ENCODE data around the gene ITPKB. TPM values are rescaled to one million over a fixed set of nuclear protein-coding genes. Genes with fewer than 3 reads are reported as not detected.
"Not testable (repeated sequence)": the region's sequence is repeated elsewhere in the genome, so short reads cannot be mapped to it uniquely, and the experiment has no call there.

The ITPKB gene
- total and polyA plus RNA-seq, 4 donors = 2.1 to 31.8 (median 11.7) TPM

DNA sequence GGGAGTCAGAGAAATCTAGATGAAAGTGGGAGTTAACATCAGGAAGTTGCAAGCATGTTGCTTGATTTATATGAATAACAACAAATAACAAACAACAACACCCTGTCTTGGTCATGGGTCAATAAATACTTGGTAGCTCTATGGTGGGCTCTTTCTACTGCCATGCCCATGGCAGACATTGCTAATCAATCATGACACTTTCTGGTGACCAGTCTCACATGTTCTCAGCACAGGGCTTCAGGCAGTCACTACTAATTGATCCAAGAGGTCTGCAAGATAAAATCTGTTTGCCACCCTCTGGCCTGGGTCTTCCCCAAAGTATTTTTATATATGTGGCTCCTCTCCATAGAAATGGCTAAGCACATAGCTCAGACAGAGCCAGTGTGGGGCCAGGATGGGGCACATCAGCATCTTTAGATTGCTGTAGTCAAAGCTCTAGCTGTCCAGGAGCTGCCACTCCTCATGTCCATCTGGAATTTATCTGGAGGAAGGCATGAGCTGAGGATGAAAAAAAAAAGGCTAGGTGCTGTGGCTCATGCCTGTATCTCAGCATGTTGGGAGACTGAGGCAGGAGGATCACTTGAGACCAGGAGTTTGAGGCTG, 139.3 kb downstream of the ITPKB start:
- H3K4me1 ChIP-seq (ENCODE audit: control insufficient read depth in 1 of 2, insufficient read depth in 2 of 2, low read length in 2 of 2) = no peaks in the 10 kb centered on the region
- H3K27me3 ChIP-seq (ENCODE audit: control insufficient read depth in 1 of 2, insufficient read depth in 2 of 2, low read length in 1 of 2) = no peaks in the 10 kb centered on the region
- no peak overlapping the region for H3K27ac ChIP-seq (ENCODE audit: low read depth in 1 of 2, low read length in 2 of 2)
- DNase-seq (peak in 1 of 2 donors; percentile 21), ATAC-seq (ENCODE audit: low FRiP score) (no peak)
- no peak overlapping the region for H3K4me3 ChIP-seq (ENCODE audit: low read length in 2 of 2)
- intact Hi-C loops (cut with DNase I) = loop anchor here in 1 of 2 donors (10.0 kb wide), 1 partner anchor 175 kb away; no protein-coding TSS in a partner anchor
- no peaks in the 10 kb centered on the region for H3K9me3 ChIP-seq (ENCODE audit: control insufficient read depth, low read length)
- H3K36me3 ChIP-seq (ENCODE audit: control insufficient read depth in 1 of 2, insufficient read depth in 2 of 2, low read length in 1 of 2) = no peaks in the 10 kb centered on the region

DNA sequence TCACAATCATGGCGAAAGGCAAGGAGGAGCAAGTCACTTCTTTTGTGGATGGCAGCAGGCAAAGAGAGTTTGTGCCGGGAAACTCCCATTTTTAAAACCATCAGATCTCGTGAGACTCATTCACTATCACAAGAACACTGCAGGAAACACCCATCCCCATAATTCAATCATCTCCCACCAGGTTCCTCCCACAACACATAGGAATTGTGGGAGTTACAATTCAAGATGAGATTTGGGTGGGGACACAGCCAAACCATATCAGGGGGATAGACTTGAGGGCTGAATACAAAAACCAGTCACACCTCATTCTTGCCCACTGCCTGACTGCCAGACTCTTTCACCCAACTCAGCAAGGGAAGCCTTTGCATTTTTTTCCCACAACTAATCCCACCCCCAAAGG, 140.1 kb downstream of the ITPKB start:
- peak in 1 of 2 donors; percentile 4 for DNase-seq
- H3K36me3 ChIP-seq (ENCODE audit: control insufficient read depth in 1 of 2, insufficient read depth in 2 of 2, low read length in 1 of 2); H3K27me3 ChIP-seq (ENCODE audit: control insufficient read depth in 1 of 2, insufficient read depth in 2 of 2, low read length in 1 of 2); intact Hi-C loops (cut with DNase I); H3K27ac ChIP-seq (ENCODE audit: low read depth in 1 of 2, low read length in 2 of 2); H3K9me3 ChIP-seq (ENCODE audit: control insufficient read depth, low read length); H3K4me1 ChIP-seq (ENCODE audit: control insufficient read depth in 1 of 2, insufficient read depth in 2 of 2, low read length in 2 of 2); H3K4me3 ChIP-seq (ENCODE audit: low read length in 2 of 2); ATAC-seq (ENCODE audit: low FRiP score): not testable (repeated sequence)
- 88 to 94% methylated on average over 3 of the region's 3 CpGs for WGBS, 2 donors

DNA sequence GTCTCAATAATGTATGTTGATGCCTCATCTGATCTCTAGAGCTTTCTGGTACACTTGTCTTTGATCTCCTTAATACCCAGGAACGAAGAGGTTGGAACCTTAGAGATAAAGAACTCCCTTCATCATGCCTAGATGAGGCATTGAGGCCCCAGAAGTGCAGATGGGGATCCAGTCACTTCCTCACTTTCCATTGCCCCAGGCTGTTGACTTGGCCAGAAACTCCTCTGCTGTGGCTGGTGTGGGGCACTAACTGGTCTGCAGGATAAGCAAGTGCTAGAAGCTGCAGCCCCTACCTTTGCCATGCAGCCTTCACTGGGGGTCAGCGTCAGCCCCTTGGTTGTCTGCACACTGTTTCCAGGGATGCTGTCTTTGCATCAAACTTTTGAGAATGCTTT, 140.6 kb downstream of the ITPKB start:
- ATAC-seq (ENCODE audit: low FRiP score) (no peak), DNase-seq (peak; percentile 20 to 50)
- intact Hi-C loops (cut with DNase I) = no loop called here
- no peaks in the 10 kb centered on the region for H3K4me1 ChIP-seq (ENCODE audit: control insufficient read depth in 1 of 2, insufficient read depth in 2 of 2, low read length in 2 of 2)
- H3K36me3 ChIP-seq (ENCODE audit: control insufficient read depth in 1 of 2, insufficient read depth in 2 of 2, low read length in 1 of 2) = no peaks in the 10 kb centered on the region
- WGBS, 2 donors = 96% methylated on average over 2 of the region's 2 CpGs
- no peak overlapping the region for H3K27ac ChIP-seq (ENCODE audit: low read depth in 1 of 2, low read length in 2 of 2)
- no peaks in the 10 kb centered on the region for H3K27me3 ChIP-seq (ENCODE audit: control insufficient read depth in 1 of 2, insufficient read depth in 2 of 2, low read length in 1 of 2)
- no peak overlapping the region for H3K4me3 ChIP-seq (ENCODE audit: low read length in 2 of 2)
- H3K9me3 ChIP-seq (ENCODE audit: control insufficient read depth, low read length) = no peaks in the 10 kb centered on the region

DNA sequence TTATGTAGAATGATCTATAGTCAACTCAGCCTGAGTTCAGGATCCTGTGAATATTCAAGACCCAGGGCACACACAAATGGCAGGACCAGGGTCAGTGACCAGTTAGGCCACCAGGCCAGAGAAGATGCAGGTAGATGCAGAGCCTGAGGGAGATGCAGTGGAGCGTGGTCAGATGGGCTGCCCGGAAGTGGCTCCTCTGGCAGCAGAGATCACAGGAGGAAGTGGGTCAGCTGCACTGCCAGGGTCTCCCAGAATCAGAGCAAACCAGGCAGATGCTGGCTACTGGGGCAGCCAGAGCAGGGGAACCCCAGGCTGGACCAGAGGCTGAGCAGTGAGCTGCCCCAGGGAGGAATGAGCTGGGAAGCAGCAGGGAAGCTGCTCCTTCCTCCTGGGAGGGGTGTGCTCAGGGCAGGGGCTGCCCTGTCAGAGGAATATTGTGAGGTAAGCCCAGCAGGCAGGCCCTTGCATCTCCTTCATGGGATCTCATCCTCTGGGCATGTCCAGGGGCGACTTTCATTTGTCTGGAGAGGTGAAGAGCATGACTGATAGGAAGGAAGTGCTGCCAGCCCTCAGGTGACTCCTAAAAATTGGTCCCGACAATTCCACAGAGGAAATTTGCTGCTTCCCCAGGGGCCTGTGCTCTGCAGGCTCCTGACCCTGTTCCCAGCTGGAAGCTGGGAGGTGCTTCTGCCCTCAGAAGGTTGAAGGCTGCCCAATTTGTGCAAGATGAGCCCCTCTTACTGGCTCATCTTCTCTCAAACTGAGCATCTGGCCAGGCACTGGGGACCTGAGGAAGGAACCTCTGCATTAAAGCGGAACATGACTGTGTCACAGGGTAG, 141.2 kb downstream of the ITPKB start:
- 91 to 95% methylated on average over 5 of the region's 5 CpGs for WGBS, 2 donors
- ATAC-seq (ENCODE audit: low FRiP score) = no peak

DNA sequence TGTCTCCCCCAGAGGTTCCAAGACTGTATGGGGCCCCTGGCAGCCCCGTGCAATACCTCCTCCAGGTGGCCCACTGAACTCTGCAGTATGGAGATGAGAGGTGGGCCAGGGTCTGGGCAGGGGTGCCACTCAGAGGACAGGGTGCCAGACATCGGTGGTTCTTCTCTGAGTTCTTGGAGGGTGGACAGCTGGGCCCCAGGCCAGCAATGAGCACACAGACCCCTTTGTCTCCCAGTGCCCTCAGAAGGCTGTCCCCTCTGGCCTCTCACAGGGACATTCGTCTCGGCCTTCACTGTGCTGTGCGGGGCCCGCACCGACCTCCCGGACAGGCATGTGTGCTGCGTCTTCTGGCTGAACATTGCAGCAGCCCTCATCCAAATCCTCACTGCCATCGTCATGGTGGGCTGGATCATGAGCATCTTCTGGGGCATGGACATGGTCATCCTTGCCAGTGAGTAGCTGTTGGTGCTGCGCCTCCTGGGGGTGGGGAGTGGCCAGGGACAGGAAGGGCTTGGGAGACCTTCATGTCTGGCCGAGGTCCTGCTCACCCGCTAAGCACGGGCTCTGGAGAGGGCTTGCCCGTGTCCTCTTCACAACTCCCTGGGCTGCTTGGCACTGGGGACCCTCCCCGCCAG, 142.4 kb downstream of the ITPKB start:
- Histone ChIP-seq H3K27ac (ENCODE audit: low read depth in 1 of 2, low read length in 2 of 2) (no peak overlapping the region), H3K4me1 (ENCODE audit: control insufficient read depth in 1 of 2, insufficient read depth in 2 of 2, low read length in 2 of 2) (no peaks in the 10 kb centered on the region), H3K36me3 (ENCODE audit: control insufficient read depth in 1 of 2, insufficient read depth in 2 of 2, low read length in 1 of 2) (no peaks in the 10 kb centered on the region), H3K27me3 (ENCODE audit: control insufficient read depth in 1 of 2, insufficient read depth in 2 of 2, low read length in 1 of 2) (no peaks in the 10 kb centered on the region), H3K9me3 (ENCODE audit: control insufficient read depth, low read length) (no peaks in the 10 kb centered on the region), H3K4me3 (ENCODE audit: low read length in 2 of 2) (no peak overlapping the region)
- WGBS, 2 donors = 93% methylated on average over 16 of the region's 16 CpGs
- DNase-seq (peak; percentile 24 to 75), ATAC-seq (ENCODE audit: low FRiP score) (no peak)
- intact Hi-C loops (cut with DNase I) = no loop called here

More for the DNA sequence above, 141.2 kb downstream of the ITPKB start:
- intact Hi-C loops (cut with DNase I) = no loop called here
- H3K36me3 ChIP-seq (ENCODE audit: control insufficient read depth in 1 of 2, insufficient read depth in 2 of 2, low read length in 1 of 2) = no peaks in the 10 kb centered on the region
- DNase-seq = peak; percentile 11 to 71
- H3K4me3 ChIP-seq (ENCODE audit: low read length in 2 of 2) = no peak overlapping the region
- H3K9me3 ChIP-seq (ENCODE audit: control insufficient read depth, low read length) = no peaks in the 10 kb centered on the region
- no peaks in the 10 kb centered on the region for H3K4me1 ChIP-seq (ENCODE audit: control insufficient read depth in 1 of 2, insufficient read depth in 2 of 2, low read length in 2 of 2)
- no peak overlapping the region for H3K27ac ChIP-seq (ENCODE audit: low read depth in 1 of 2, low read length in 2 of 2)
- no peaks in the 10 kb centered on the region for H3K27me3 ChIP-seq (ENCODE audit: control insufficient read depth in 1 of 2, insufficient read depth in 2 of 2, low read length in 1 of 2)

DNA sequence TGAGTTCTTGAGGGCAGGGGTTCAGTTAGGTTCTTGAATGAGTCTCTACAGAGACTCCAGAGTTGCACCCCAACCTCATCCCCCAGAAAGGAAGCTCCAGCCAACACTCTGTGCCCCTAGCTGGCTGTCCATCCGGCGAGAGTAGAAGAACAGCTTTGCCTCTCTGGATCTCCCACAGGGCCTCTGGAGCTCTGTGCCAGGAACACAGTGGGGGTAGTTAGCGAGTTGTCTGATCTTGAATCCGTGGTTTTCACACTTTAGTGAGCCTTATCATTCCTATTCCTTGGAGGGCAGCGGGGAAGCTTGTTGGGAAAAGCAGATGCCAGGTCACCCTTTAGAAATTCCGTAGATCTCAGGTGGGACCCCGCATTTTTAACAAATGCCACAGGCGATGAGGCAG, 145.5 kb downstream of the ITPKB start:
- intact Hi-C loops (cut with DNase I) = no loop called here
- Histone ChIP-seq H3K4me3 (ENCODE audit: low read length in 2 of 2) (no peak overlapping the region), H3K36me3 (ENCODE audit: control insufficient read depth in 1 of 2, insufficient read depth in 2 of 2, low read length in 1 of 2) (no peaks in the 10 kb centered on the region), H3K4me1 (ENCODE audit: control insufficient read depth in 1 of 2, insufficient read depth in 2 of 2, low read length in 2 of 2) (no peaks in the 10 kb centered on the region), H3K9me3 (ENCODE audit: control insufficient read depth, low read length) (no peaks in the 10 kb centered on the region), H3K27ac (ENCODE audit: low read depth in 1 of 2, low read length in 2 of 2) (no peak overlapping the region), H3K27me3 (ENCODE audit: control insufficient read depth in 1 of 2, insufficient read depth in 2 of 2, low read length in 1 of 2) (no peaks in the 10 kb centered on the region)
- ATAC-seq (ENCODE audit: low FRiP score) (no peak), DNase-seq (no peak)
- 93 to 94% methylated on average over 8 of the region's 8 CpGs for WGBS, 2 donors

DNA sequence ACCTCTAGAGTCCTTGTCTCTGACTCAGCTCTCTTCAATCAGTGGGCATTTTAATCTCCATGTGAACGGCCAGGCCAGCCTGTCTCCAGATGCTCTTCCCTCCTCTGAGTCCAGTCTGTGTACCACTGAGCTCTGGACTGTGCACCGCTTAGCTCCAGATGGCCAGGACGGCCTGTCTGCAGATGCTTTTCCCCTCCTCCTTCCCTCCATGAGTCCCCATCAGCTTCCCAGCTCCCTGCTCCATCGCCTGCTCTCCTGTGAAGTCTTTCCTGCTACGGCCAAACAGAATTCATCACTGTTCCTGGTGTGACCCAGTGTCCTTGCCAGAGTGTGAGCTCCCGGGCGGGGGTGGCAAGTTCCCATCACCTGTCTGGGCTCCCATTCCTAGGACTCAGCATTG, 148.5 kb downstream of the ITPKB start:
- peak; percentile 17 to 48 for DNase-seq
- ATAC-seq (ENCODE audit: low FRiP score) = no peak
- H3K9me3 ChIP-seq (ENCODE audit: control insufficient read depth, low read length) = no peaks in the 10 kb centered on the region
- H3K4me3 ChIP-seq (ENCODE audit: low read length in 2 of 2) = no peak overlapping the region
- H3K27me3 ChIP-seq (ENCODE audit: control insufficient read depth in 1 of 2, insufficient read depth in 2 of 2, low read length in 1 of 2) = no peaks in the 10 kb centered on the region
- no peaks in the 10 kb centered on the region for H3K4me1 ChIP-seq (ENCODE audit: control insufficient read depth in 1 of 2, insufficient read depth in 2 of 2, low read length in 2 of 2)
- intact Hi-C loops (cut with DNase I) = no loop called here
- no peak overlapping the region for H3K27ac ChIP-seq (ENCODE audit: low read depth in 1 of 2, low read length in 2 of 2)
- no peaks in the 10 kb centered on the region for H3K36me3 ChIP-seq (ENCODE audit: control insufficient read depth in 1 of 2, insufficient read depth in 2 of 2, low read length in 1 of 2)
- 95 to 98% methylated on average over 7 of the region's 7 CpGs for WGBS, 2 donors

DNA sequence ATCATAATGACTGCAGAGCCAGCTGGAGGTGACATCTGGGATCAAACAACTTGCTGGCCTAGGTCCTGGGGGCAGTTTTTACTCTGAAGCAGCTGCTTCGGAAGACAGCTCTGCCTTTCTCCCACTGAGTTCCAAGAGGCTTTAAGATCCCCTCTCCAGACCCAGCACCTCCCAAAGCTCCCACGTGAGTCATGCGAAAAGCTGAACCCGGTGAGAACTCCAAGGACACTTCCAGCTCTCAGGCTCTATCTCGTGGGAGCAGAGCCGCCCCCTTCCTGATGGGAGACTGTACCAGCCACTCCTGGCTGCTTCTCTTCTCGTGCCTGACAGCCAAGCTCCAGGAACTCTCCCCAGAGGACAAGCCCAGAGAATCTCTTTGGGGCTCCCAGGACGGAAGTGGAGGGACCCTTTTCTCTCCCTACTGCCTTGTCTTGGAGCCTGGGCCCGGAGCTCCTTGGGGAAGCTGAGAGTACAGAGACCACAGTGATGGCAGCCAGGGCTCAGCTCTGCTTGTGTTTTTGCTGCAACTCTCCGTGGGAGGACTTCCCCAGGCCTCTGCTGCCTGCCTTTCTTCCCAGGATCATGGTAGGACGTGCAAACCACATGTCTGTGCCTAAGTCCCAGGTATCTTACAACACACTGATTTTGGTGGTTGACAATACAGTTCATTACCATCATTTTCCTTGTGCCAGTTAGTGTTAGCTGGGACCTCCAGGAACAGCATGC, 149.9 kb downstream of the ITPKB start:
- intact Hi-C loops (cut with DNase I) = no loop called here
- Histone ChIP-seq H3K27me3 (ENCODE audit: control insufficient read depth in 1 of 2, insufficient read depth in 2 of 2, low read length in 1 of 2) (no peaks in the 10 kb centered on the region), H3K27ac (ENCODE audit: low read depth in 1 of 2, low read length in 2 of 2) (no peak overlapping the region), H3K36me3 (ENCODE audit: control insufficient read depth in 1 of 2, insufficient read depth in 2 of 2, low read length in 1 of 2) (no peaks in the 10 kb centered on the region), H3K9me3 (ENCODE audit: control insufficient read depth, low read length) (no peaks in the 10 kb centered on the region), H3K4me1 (ENCODE audit: control insufficient read depth in 1 of 2, insufficient read depth in 2 of 2, low read length in 2 of 2) (no peaks in the 10 kb centered on the region), H3K4me3 (ENCODE audit: low read length in 2 of 2) (no peak overlapping the region)
- no peak for ATAC-seq (ENCODE audit: low FRiP score)
- WGBS, 2 donors = 36 to 45% methylated on average over 11 of the region's 11 CpGs
- DNase-seq = peak in 1 of 2 donors; percentile 41
